ENCODE data around the gene FITM1. TPM values are rescaled to one million over a fixed set of nuclear protein-coding genes. Genes with fewer than 3 reads are reported as not detected.
A peak's percentile ranks its signal among the peaks of the same experiment; 100 is the strongest.

The FITM1 gene
- 1.0 and 1.2 TPM in 2 replicates for total RNA-seq

DNA sequence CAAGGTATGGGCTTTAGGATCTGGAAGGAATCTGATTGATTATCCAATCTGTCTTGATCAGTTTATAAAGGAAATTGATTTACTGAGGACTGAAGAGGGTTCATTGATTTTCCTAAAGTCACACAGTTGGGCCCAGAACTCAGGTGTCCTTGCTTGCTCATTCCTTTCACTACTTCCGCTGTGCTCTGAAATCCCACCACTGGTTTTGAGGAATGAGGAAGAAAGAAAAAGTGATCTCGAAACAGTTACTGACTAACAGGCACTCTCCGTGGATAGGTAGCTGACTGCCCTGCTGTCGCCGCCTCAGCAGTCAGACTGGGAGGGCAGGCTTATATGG is at the start of gene FITM1:
Gene FITM1 (plus strand): TSS at position 280 of the 337 bp plus-strand sequence. CDS start 905 bp downstream, outside the sequence.
- H3K4me1 Mint-ChIP-seq (ENCODE audit: low read depth) = peaks cover 17% of the 10 kb centered on the region
- no peak within 1 kb of the TSS for H3K4me3 Mint-ChIP-seq (ENCODE audit: low read depth)
- H3K9me3 Mint-ChIP-seq = no peaks in the 10 kb centered on the region
- peaks cover 8% of the 10 kb centered on the region for H3K36me3 Mint-ChIP-seq (ENCODE audit: low read depth)
- no peaks in the 10 kb centered on the region for H3K27me3 Mint-ChIP-seq (ENCODE audit: low read depth)
- intact Hi-C loops (cut with micrococcal nuclease) = no loop called here
- H3K27ac Mint-ChIP-seq = no peak within 1 kb of the TSS
- DNase-seq (ENCODE audit: low spot score) = no peak

DNA sequence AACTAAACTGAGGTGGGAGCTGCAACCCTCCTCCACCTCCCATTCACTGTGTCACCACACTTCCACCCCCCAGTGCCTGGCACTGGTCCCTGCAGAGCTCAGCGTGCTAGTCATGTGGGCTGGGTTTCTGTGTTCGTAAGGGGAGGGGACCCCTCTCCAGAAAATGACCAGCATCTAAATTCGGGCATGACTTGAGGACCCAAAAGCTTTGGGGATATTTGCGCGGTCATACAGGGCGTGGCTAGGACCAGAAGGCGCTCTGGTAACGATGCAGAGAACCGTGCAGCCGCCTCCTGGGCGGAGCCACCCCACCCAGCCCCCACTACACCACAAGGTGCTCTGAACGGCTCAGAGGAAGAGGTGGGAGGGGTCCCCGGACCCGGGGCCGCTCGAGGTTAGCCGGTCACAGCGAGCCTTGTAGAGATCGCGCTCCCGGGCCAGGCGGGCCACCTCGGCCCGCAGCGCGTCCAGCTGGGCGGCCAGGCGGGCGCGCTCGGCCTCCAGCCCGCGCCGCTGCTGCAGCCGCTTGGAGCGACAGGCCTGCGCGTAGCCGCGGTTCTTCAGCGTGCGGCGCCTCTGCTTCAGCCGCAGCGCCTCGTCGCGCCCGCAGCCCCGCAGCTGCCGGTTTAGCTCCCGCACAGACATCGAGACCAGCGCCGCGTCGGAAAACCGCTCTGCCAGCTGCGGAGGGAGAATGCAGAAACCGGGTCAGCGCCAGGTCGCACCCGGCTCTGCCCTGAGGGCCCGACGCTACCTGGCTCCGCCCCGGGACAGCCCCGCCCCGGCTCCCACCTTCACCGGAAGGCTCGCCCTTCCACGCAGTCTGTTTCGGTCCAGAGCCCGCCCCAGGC is 49.3 kb upstream of the FITM1 start:
- Mint-ChIP-seq H3K4me3 (ENCODE audit: low read depth) (peak overlapping the region; percentile 75), H3K27ac (peak overlapping the region; percentile 71), H3K9me3 (no peaks in the 10 kb centered on the region), H3K27me3 (ENCODE audit: low read depth) (no peaks in the 10 kb centered on the region), H3K4me1 (ENCODE audit: low read depth) (peaks cover 17% of the 10 kb centered on the region), H3K36me3 (ENCODE audit: low read depth) (no peaks in the 10 kb centered on the region)
- intact Hi-C loops (cut with micrococcal nuclease) = no loop called here
- peak; percentile 73 for DNase-seq (ENCODE audit: low spot score)

DNA sequence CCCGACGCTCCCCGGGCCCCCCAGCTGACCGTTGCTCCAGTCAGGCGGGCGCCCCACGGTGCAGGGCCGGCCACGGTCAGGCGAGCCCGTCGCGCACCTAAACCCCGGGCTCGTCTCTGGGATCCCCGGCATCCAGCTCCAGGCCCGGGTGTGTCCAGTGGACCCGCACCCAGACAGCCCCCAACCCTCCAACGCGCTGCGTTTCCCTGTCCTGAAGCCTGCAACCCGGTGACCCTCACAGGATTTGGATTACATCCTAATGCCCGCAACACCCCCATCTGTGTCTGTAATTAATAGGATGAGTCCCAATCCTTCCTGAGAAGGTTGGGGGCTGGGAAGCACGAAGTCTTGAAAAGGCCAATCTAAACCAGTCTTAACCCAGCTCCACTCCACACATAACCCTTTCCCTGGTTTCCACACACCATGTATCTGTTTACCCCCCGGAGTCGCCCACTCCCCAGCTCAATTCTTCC is 48.7 kb upstream of the FITM1 start:
- no peaks in the 10 kb centered on the region for H3K36me3 Mint-ChIP-seq (ENCODE audit: low read depth)
- no peak for DNase-seq (ENCODE audit: low spot score)
- intact Hi-C loops (cut with micrococcal nuclease) = no loop called here
- peak overlapping the region; percentile 45 for H3K27ac Mint-ChIP-seq
- H3K4me3 Mint-ChIP-seq (ENCODE audit: low read depth) = peak overlapping the region; percentile 73
- no peaks in the 10 kb centered on the region for H3K9me3 Mint-ChIP-seq
- H3K27me3 Mint-ChIP-seq (ENCODE audit: low read depth) = no peaks in the 10 kb centered on the region
- H3K4me1 Mint-ChIP-seq (ENCODE audit: low read depth) = peaks cover 17% of the 10 kb centered on the region

GRCh38 chr14:24082411-24083080 is 47.9 kb upstream of the FITM1 start:
- no peak for DNase-seq (ENCODE audit: low spot score)
- no peaks in the 10 kb centered on the region for H3K9me3 Mint-ChIP-seq
- peaks cover 17% of the 10 kb centered on the region for H3K4me1 Mint-ChIP-seq (ENCODE audit: low read depth)
- no peaks in the 10 kb centered on the region for H3K27me3 Mint-ChIP-seq (ENCODE audit: low read depth)
- H3K36me3 Mint-ChIP-seq (ENCODE audit: low read depth) = no peaks in the 10 kb centered on the region
- peak overlapping the region; percentile 45 for H3K27ac Mint-ChIP-seq
- H3K4me3 Mint-ChIP-seq (ENCODE audit: low read depth) = peak overlapping the region; percentile 73
- intact Hi-C loops (cut with micrococcal nuclease) = no loop called here

GRCh38 chr14:24083462-24083861 is 47.0 kb upstream of the FITM1 start:
- no peaks in the 10 kb centered on the region for H3K27me3 Mint-ChIP-seq (ENCODE audit: low read depth)
- H3K36me3 Mint-ChIP-seq (ENCODE audit: low read depth) = no peaks in the 10 kb centered on the region
- peaks cover 17% of the 10 kb centered on the region for H3K4me1 Mint-ChIP-seq (ENCODE audit: low read depth)
- H3K4me3 Mint-ChIP-seq (ENCODE audit: low read depth) = no peak overlapping the region
- H3K27ac Mint-ChIP-seq = no peak overlapping the region
- no peak for DNase-seq (ENCODE audit: low spot score)
- no peaks in the 10 kb centered on the region for H3K9me3 Mint-ChIP-seq
- intact Hi-C loops (cut with micrococcal nuclease) = no loop called here

DNA sequence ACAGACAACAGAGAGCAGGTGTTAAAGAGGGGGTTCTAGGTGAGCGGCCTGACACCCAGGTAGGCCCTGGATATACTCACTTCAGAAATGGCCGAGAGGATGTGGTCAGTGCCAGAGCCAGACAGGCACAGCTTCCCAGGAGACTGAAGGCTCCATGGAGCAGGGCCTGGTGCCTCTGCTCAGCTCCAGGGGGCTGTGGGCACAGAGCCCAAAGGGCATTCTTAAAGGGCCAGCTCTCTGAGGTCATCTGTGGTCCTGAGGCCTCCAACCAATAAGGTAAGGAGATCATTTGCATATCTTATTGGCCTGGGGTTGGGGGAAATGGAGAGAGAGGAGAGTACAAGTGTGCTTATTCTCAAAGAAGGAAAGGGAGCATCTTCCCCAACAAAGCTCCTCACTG is 46.0 kb upstream of the FITM1 start:
- H3K4me3 Mint-ChIP-seq (ENCODE audit: low read depth) = no peak overlapping the region
- no peaks in the 10 kb centered on the region for H3K9me3 Mint-ChIP-seq
- H3K36me3 Mint-ChIP-seq (ENCODE audit: low read depth) = no peaks in the 10 kb centered on the region
- no peak for DNase-seq (ENCODE audit: low spot score)
- intact Hi-C loops (cut with micrococcal nuclease) = no loop called here
- H3K27ac Mint-ChIP-seq = no peak overlapping the region
- peaks cover 17% of the 10 kb centered on the region for H3K4me1 Mint-ChIP-seq (ENCODE audit: low read depth)
- H3K27me3 Mint-ChIP-seq (ENCODE audit: low read depth) = no peaks in the 10 kb centered on the region

GRCh38 chr14:24085215-24085614 is 45.2 kb upstream of the FITM1 start:
- Mint-ChIP-seq H3K27ac (no peak overlapping the region), H3K4me3 (ENCODE audit: low read depth) (no peak overlapping the region)
- intact Hi-C loops (cut with micrococcal nuclease) = no loop called here

GRCh38 chr14:24086193-24086955 is 44.1 kb upstream of the FITM1 start:
- Mint-ChIP-seq H3K4me1 (ENCODE audit: low read depth) (peaks cover 12% of the 10 kb centered on the region), H3K27me3 (ENCODE audit: low read depth) (no peaks in the 10 kb centered on the region), H3K27ac (no peak overlapping the region), H3K9me3 (no peaks in the 10 kb centered on the region), H3K4me3 (ENCODE audit: low read depth) (no peak overlapping the region), H3K36me3 (ENCODE audit: low read depth) (no peaks in the 10 kb centered on the region)
- no peak for DNase-seq (ENCODE audit: low spot score)
- intact Hi-C loops (cut with micrococcal nuclease) = no loop called here

More at GRCh38 chr14:24085215-24085614, 45.2 kb upstream of the FITM1 start:
- no peaks in the 10 kb centered on the region for H3K9me3 Mint-ChIP-seq
- no peaks in the 10 kb centered on the region for H3K36me3 Mint-ChIP-seq (ENCODE audit: low read depth)
- no peaks in the 10 kb centered on the region for H3K27me3 Mint-ChIP-seq (ENCODE audit: low read depth)
- H3K4me1 Mint-ChIP-seq (ENCODE audit: low read depth) = peaks cover 15% of the 10 kb centered on the region
- no peak for DNase-seq (ENCODE audit: low spot score)

DNA sequence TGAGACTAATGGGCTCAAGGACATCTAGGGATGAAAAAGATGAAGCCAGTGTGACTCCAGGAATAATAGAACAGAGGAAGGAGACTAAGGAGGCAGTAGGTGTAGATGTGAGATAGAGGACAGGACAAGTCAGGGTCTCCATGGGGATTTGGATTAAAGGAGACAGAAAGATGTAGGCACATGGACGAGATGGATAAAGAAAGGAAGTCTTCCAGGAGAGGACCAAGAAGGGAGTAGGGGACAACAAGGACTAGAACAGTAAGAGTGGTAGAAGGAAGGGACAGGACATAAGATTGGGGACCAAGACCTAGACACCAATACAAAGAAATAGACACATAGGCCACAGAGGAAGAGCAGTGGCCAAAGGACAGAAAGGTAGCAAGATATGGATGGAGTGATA is 43.5 kb upstream of the FITM1 start:
- peaks cover 9% of the 10 kb centered on the region for H3K4me1 Mint-ChIP-seq (ENCODE audit: low read depth)
- no peaks in the 10 kb centered on the region for H3K9me3 Mint-ChIP-seq
- H3K27me3 Mint-ChIP-seq (ENCODE audit: low read depth) = no peaks in the 10 kb centered on the region

DNA sequence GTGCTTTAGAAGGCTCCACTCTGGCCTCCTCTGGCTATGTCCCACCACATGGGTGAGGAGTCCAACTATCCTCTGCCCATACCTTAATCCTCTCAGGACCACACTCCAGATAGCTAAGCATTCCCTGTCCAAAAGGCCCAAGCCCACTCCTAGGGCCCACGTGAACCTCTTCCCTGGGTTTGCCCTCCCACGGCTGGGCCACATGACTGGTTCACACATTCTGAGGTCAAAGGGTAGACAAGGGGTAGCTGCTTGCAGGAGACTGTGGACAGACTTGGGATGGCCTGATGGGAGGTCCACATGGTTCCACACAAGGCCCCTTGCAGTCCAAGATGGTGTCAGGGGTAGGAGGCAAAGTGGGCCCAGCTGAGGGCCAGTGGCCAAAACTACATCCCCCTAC is 42.4 kb upstream of the FITM1 start:
- Mint-ChIP-seq H3K27ac (no peak overlapping the region), H3K4me1 (ENCODE audit: low read depth) (peaks cover 10% of the 10 kb centered on the region), H3K4me3 (ENCODE audit: low read depth) (no peak overlapping the region), H3K27me3 (ENCODE audit: low read depth) (no peaks in the 10 kb centered on the region), H3K36me3 (ENCODE audit: low read depth) (no peaks in the 10 kb centered on the region), H3K9me3 (no peaks in the 10 kb centered on the region)
- intact Hi-C loops (cut with micrococcal nuclease) = no loop called here
- no peak for DNase-seq (ENCODE audit: low spot score)

More for the DNA sequence above, 43.5 kb upstream of the FITM1 start:
- Mint-ChIP-seq H3K4me3 (ENCODE audit: low read depth) (no peak overlapping the region), H3K36me3 (ENCODE audit: low read depth) (no peaks in the 10 kb centered on the region), H3K27ac (no peak overlapping the region)
- no peak for DNase-seq (ENCODE audit: low spot score)
- intact Hi-C loops (cut with micrococcal nuclease) = no loop called here

- intact Hi-C loops (cut with micrococcal nuclease) = loop anchor here (1.0 to 10.0 kb wide), 3 partner anchors 32 to 345 kb away; no protein-coding TSS in a partner anchor
- no peak for DNase-seq (ENCODE audit: low spot score)
- Mint-ChIP-seq H3K36me3 (ENCODE audit: low read depth) (no peaks in the 10 kb centered on the region), H3K27ac (no peak overlapping the region), H3K4me3 (ENCODE audit: low read depth) (no peak overlapping the region), H3K27me3 (ENCODE audit: low read depth) (no peaks in the 10 kb centered on the region), H3K4me1 (ENCODE audit: low read depth) (peaks cover 16% of the 10 kb centered on the region), H3K9me3 (no peaks in the 10 kb centered on the region)
Observed at GRCh38 chr14:24089890-24090289, 40.6 kb upstream of the FITM1 start.

- peak overlapping the region; percentile 10 for H3K4me3 Mint-ChIP-seq (ENCODE audit: low read depth)
- no peaks in the 10 kb centered on the region for H3K27me3 Mint-ChIP-seq (ENCODE audit: low read depth)
- peaks cover 16% of the 10 kb centered on the region for H3K36me3 Mint-ChIP-seq (ENCODE audit: low read depth)
- no peaks in the 10 kb centered on the region for H3K9me3 Mint-ChIP-seq
- no peak for DNase-seq (ENCODE audit: low spot score)
- H3K4me1 Mint-ChIP-seq (ENCODE audit: low read depth) = peaks cover 31% of the 10 kb centered on the region
- intact Hi-C loops (cut with micrococcal nuclease) = loop anchor here (10.0 kb wide), 1 partner anchor 343 kb away; no protein-coding TSS in a partner anchor
- H3K27ac Mint-ChIP-seq = no peak overlapping the region
Observed at GRCh38 chr14:24092110-24092504, 38.4 kb upstream of the FITM1 start.
